RWPE2 (cell line): ENCODE measurements around the gene BMP2K.

Source experiments
- ATAC-seq: fragments of 200-7000 bp; cut with Tn5 transposase; 3 replicates; pipeline ENCODE4 v1.9.1; 2021; ENCODE audit warnings: low read depth
- DNase-seq: peaks from one replicate; pipeline ENCODE4 v3.0.0-alpha.2; 2020; ENCODE audit warnings: low spot score
- H3K27ac ChIP-seq: fragments of 450-650 bp; 2 replicates; pipeline ENCODE4 v1.5.1; 2017; ENCODE audit warnings: mild to moderate bottlenecking; ENCODE audit not compliant: poor library complexity, severe bottlenecking
- H3K27me3 ChIP-seq: fragments of 250-450 bp; sonication (Bioruptor Pico); 2 replicates; pipeline ENCODE4 v1.5.1; 2021; ENCODE audit warnings: mild to moderate bottlenecking, moderate library complexity; ENCODE audit not compliant: insufficient read depth, poor library complexity, severe bottlenecking
- H3K36me3 ChIP-seq: fragments of 250-450 bp; sonication (Bioruptor Pico); 2 replicates; pipeline ENCODE4 v1.5.1; 2020; ENCODE audit warnings: low read depth, mild to moderate bottlenecking, moderate library complexity
- H3K4me1 ChIP-seq: fragments of 250-450 bp; sonication (Bioruptor Pico); 2 replicates; pipeline ENCODE4 v1.5.1; 2021; ENCODE audit warnings: mild to moderate bottlenecking, moderate library complexity; ENCODE audit not compliant: insufficient read depth, poor library complexity, severe bottlenecking
- H3K4me3 ChIP-seq: fragments of 250-450 bp; sonication (Bioruptor Pico); 2 replicates; pipeline ENCODE4 v1.5.1; 2021; ENCODE audit warnings: mild to moderate bottlenecking, moderate library complexity; ENCODE audit not compliant: severe bottlenecking
- H3K9me3 ChIP-seq: fragments of 250-450 bp; sonication (Bioruptor Pico); 2 replicates; pipeline ENCODE4 v1.5.1; 2021; ENCODE audit warnings: mild to moderate bottlenecking, moderate library complexity; ENCODE audit not compliant: severe bottlenecking
- CTCF ChIP-seq: fragments of 450-650 bp; IDR thresholded peaks from one replicate; pipeline ENCODE4 v1.5.1; 2017; ENCODE audit warnings: mild to moderate bottlenecking, moderate library complexity; ENCODE audit not compliant: poor library complexity, severe bottlenecking

BMP2K gene

GRCh38 chr4:78910612-78911011 is 134.5 kb downstream of the BMP2K start:
- H3K27me3 ChIP-seq: no peaks in the 10 kb centered on the region
- H3K4me1 ChIP-seq: no peaks in the 10 kb centered on the region
- H3K36me3 ChIP-seq: peaks cover 10% of the 10 kb centered on the region
- H3K4me3 ChIP-seq: no peak overlapping the region
- no peaks in the 10 kb centered on the region for H3K9me3 ChIP-seq
- no peak for ATAC-seq
- no peak overlapping the region for H3K27ac ChIP-seq
- TF ChIP-seq CTCF: no peak
- DNase-seq: no peak

- Histone ChIP-seq H3K27ac (no peak overlapping the region), H3K27me3 (no peaks in the 10 kb centered on the region), H3K4me3 (no peak overlapping the region), H3K9me3 (no peaks in the 10 kb centered on the region), H3K4me1 (no peaks in the 10 kb centered on the region), H3K36me3 (peaks cover 46% of the 10 kb centered on the region)
- ATAC-seq: no peak
- no peak for DNase-seq
- no peak for TF ChIP-seq CTCF
These were observed 146.1 kb downstream of the BMP2K start for GRCh38 chr4:78922207-78922606.

GRCh38 chr4:78923464-78924312 is 147.5 kb downstream of the BMP2K start:
- peaks cover 54% of the 10 kb centered on the region for H3K36me3 ChIP-seq
- no peak for ATAC-seq

GRCh38 chr4:78926826-78927225 is 150.7 kb downstream of the BMP2K start:
- ATAC-seq (no peak), DNase-seq (no peak)
- H3K36me3 ChIP-seq: peaks cover 59% of the 10 kb centered on the region
- TF ChIP-seq CTCF: no peak
- no peaks in the 10 kb centered on the region for H3K9me3 ChIP-seq
- H3K4me1 ChIP-seq: no peaks in the 10 kb centered on the region
- no peak overlapping the region for H3K27ac ChIP-seq
- no peak overlapping the region for H3K4me3 ChIP-seq
- no peaks in the 10 kb centered on the region for H3K27me3 ChIP-seq

More at GRCh38 chr4:78923464-78924312, 147.5 kb downstream of the BMP2K start:
- Histone ChIP-seq H3K27me3 (no peaks in the 10 kb centered on the region), H3K9me3 (no peaks in the 10 kb centered on the region), H3K4me1 (no peaks in the 10 kb centered on the region), H3K27ac (no peak overlapping the region), H3K4me3 (no peak overlapping the region)
- no peak for TF ChIP-seq CTCF
- DNase-seq: no peak

GRCh38 chr4:78928835-78929234 is 152.7 kb downstream of the BMP2K start:
- H3K36me3 ChIP-seq: peaks cover 64% of the 10 kb centered on the region

More at GRCh38 chr4:78928835-78929234, 152.7 kb downstream of the BMP2K start:
- no peaks in the 10 kb centered on the region for H3K27me3 ChIP-seq
- no peaks in the 10 kb centered on the region for H3K4me1 ChIP-seq
- DNase-seq: no peak
- H3K4me3 ChIP-seq: no peak overlapping the region
- no peak overlapping the region for H3K27ac ChIP-seq
- ATAC-seq: no peak
- no peak for TF ChIP-seq CTCF
- H3K9me3 ChIP-seq: no peaks in the 10 kb centered on the region
